GM12801 (cell line): ENCODE results near the gene SELP.

Source experiments
- TF ChIP-seq, protein P1 (sequence below): IDR thresholded peaks from one replicate; pipeline ENCODE4 v1.5.1; 2011; ENCODE audit warnings: control low read depth; ENCODE audit not compliant: insufficient read length; ENCODE audit errors: extremely low read depth

The SELP gene

GRCh38 chr1:169545472-169545871, 84.5 kb downstream of the SELP start:
- TF ChIP-seq, protein P1, sequence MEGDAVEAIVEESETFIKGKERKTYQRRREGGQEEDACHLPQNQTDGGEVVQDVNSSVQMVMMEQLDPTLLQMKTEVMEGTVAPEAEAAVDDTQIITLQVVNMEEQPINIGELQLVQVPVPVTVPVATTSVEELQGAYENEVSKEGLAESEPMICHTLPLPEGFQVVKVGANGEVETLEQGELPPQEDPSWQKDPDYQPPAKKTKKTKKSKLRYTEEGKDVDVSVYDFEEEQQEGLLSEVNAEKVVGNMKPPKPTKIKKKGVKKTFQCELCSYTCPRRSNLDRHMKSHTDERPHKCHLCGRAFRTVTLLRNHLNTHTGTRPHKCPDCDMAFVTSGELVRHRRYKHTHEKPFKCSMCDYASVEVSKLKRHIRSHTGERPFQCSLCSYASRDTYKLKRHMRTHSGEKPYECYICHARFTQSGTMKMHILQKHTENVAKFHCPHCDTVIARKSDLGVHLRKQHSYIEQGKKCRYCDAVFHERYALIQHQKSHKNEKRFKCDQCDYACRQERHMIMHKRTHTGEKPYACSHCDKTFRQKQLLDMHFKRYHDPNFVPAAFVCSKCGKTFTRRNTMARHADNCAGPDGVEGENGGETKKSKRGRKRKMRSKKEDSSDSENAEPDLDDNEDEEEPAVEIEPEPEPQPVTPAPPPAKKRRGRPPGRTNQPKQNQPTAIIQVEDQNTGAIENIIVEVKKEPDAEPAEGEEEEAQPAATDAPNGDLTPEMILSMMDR: no peak

DNA sequence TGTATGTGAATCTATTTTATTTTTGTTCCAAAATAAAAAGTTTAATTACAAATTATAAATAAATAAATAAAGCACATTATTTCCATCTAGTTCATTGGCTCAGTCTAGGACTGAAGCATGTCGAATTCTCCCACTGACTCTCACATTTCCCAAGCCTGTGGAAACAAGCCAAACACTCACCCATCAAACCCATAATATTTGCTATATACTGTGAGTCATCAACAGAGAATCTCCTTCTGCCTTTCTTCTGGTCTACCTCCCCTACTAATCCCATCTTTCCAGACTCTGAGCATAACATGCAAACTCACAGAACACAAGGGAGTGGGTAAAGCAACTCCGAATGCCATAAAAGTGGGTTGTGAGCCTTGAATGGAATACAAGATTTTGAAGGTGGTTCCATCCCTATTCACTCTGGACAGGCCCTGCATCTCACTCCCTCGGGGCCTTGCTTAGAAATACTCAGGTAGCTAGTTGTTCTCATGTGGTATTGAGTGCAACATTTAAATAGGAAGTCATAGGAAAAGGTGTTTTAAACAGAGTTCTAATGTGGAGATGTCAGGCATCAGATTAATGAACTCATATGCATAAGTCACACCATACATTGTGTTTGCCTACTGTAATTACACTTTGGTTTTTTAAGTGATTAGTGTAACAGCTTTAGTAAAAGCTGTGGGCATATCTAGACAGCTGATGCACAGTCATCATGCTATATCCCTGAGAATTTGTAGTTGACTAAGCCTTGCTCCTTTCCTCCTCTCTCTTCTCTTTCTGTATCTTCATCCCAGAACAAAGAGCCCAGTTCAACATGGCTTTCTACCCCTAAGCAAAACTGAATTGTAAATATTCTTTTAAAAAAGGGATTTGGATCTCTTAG, 90.7 kb downstream of the SELP start:
- TF ChIP-seq, protein P1: no peak
